NCI-H82 (cell line): ENCODE results near the gene DOK4.

ENCODE experiments used
- DNase-seq: peaks from one replicate; lab custom pipeline; 2025; lab: John Stamatoyannopoulos, UW

Gene DOK4

DNA sequence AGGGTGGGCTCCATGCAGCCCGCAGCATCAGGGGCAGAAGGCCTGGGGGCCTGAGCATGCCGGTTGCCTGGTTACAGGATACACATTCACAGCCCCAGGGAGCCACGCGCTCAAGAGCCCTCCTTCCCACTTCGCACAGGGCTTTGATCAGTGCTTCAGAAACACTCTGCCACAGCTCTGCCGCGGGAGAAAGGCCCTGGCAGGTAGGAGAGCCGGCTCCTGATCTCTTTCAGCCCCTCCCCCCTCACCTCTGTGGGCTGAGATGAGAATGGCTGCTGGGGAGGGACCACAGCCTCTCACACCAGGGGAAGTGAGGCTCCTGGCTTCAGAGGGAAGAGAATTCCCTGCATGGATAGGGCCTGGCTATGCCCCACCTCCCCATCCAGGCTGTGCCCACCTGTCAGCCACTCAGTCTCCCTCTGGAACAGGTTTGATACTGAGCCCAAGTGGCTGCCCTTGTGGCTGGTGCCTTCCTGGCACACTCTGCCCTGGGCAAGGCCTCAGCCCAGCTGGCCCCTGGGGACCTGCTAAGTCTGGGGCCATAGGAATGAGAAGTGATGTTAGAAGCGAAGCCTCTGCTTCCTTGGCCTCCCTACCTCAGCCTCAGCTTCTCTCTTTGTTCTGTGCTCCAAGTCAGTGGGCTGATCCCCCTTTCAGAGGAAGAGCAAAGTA, 8.6 kb downstream of the DOK4 start:
- DNase-seq: peak; percentile 1

DNA sequence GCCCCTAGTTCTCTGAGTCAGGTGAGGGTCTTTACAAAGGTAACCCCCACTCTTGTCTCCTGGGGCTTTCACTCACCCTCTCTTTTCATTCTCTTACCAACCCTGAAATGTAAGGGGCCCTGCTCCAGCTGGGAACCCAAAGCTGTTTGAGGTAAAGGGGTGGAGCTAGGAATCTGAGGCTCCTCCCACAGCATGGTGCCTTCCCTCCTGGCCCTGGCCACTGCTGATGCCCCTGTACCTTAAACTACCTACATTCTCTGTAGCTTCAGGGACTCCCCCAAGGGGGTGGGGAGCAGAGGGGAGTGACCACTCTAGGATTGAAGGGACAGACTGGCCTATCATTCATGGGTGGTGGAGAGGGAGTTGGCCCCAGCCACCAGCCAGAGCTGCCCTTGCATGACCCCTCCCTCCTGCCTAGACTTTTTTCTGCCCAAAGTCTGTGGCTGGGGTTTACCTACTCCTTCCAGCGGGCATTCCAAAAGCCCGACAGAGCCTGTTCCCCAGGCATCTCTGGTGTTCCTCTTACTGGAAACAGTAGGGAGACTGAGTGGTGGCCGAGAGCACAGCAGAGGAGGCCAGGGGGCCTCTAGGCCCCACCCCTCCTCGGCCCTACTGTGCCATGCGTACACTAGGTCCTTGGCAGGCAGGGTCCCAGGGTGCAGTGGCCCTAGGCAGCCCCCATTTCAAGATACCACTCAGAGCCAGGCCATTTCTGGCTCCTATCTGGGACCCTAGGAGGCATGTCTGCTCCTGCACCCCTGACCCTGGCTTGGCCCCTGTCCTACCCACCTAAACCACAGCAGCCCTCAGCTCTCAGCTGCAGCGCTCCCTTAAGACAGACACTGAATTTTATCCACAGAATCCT, 9.5 kb downstream of the DOK4 start:
- peak; percentile 22 for DNase-seq

GRCh38 chr16:57475711-57476339, 10.5 kb downstream of the DOK4 start:
- DNase-seq: peak; percentile 86

DNA sequence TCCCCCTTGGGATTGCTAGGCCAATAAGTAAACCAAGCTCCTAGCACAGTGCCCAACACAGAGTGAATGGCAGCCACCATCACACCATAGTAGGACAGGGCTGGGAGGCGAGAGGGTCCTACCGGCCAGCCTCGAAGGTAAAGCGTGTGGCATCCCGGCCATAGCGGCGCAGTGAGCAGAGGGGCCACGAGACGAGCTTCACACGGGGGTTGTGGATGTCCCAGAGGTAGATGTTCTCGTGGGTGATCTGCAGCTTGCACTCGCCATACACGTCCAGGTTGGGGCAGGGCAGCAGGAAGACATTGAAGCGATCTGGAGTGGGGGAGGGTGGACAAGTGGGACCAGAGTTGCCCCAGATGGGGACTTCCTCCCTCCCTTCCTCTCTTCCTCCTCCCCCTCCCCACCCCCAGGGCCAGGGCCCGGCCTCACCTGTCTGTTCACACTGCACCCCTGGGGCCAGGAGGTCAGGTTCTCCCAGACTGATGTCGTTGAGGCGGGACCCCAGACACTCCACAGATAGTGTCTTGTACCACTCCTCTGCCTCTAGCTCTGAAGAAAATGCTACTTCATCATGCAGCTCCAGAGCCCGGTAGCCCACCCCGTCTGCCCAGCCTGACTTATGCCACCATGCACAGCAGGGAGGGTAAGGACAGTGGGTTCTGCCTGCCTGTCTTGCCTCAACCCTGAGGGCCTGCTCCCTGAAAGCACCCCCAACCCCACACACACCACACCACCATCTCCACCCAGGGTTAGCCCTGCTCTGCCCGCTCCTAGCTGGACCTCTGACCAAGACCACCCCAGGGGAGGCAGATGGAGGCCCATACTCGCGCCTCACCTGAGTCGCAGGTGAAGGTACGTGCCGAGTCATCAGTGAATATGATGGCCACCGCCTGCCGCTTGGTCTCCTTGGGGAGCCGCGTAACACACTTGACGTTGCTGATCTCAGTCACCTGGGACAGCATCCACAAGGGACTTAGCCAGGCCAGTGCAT, 11.3 kb downstream of the DOK4 start:
- DNase-seq: no peak

DNA sequence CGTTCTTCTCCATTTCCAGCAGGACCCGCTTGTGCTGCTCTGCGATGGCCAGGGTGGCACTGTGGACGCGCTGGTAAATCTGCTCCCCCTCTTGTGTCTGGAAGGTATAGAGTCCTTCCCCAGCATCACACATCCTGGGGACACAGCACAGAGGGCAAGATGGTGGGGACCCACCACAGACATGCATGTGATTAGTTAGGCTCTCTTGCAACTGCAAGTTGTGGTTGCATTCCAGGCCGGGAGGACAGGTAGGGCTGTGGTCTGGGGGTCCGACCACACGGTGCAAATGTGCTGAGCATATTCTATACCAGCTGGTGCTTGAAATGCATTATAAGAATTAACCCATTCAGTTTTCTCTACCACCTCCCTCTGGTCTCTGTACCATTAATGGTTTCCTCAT, 12.4 kb downstream of the DOK4 start:
- DNase-seq: no peak

DNA sequence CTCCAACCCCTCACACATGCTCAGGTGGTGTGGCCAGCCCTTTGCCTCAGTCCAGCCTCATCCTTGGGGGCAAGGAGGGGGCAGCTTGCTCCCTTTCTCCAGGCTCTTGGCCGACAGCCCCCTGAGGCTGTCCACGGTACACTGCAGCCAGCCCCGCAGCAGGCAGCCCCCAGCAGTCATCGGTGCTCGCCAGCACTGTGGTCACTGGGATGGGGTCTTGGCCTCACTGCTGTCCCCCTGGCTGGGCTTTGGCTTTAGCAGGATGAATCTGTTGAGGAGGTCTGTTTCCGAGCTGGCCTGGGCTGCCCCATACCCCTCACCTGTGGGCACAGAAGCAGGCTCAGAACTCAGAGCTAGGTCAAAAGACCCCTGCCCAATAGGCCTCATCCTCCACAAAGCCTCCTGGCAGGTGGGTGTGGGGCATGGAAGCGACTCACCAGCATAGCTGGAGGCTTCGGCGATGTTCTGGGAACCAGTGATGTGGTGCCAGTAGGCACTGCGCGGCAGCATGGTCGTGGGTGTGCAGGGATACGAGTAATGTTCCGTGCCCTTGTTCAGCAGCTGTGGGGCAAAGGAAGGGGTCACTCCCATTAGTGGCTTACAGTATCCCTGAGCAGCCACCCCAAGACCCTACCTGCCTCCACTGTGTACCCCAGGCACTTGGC, 13.0 kb downstream of the DOK4 start:
- no peak for DNase-seq

DNA sequence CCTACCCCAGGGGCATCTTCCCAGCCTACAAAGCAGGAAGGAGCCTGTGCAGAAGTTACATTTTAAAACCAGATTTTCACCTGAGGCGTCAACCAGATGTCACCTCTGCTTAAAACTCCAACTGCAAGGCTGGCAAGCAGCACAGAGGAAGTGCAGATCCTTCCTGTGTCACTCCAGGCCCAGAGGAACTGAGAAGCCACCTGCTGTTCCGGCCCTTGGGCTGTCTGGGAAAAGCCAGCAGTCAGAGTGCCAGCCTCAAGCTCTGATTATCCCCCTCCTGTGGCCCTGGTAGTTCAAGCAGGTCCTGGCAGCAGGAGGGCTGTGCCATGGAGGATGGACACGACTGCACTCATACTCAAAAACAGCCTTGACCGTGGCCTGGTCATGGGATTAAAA, 13.6 kb downstream of the DOK4 start:
- DNase-seq: peak; percentile 14

DNA sequence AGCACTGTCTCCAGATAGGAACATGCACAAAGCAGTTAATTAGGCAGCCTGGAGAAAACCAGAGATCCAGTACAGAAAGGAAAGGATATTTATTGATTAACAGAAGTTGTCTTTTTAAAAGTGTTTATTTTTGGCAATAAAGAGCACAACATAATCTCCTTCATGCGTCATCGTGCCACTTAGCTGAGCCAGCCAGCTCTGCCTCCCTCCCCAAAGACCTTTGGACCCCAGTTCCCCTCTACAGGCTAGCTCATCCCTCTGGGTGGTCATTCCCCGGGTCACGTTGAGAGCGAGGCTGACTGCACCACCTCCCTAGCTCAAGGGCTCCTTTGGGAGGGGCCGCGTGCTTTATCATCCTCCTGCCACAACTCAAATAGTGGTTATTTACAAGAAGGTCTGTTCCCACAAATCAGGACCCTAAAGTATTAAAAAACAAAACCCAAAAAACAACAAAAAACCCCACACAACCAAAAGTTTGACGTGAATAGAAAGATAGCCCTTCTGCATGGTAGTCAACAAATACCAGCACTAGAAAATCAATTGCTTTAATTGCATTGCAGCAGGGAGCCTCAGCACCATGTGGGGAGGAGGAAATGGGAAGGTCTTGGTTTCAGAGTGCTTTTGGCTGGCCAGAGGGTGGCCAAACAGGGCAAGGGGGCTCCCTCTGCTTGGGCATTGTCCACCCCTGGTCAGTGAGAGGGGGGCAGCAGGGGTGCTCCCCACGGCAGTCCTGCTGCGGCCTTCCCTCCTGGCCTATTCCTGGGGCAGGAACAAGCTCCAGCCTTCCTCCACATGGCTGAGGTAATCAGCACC, 14.2 kb downstream of the DOK4 start:
- DNase-seq: no peak

DNA sequence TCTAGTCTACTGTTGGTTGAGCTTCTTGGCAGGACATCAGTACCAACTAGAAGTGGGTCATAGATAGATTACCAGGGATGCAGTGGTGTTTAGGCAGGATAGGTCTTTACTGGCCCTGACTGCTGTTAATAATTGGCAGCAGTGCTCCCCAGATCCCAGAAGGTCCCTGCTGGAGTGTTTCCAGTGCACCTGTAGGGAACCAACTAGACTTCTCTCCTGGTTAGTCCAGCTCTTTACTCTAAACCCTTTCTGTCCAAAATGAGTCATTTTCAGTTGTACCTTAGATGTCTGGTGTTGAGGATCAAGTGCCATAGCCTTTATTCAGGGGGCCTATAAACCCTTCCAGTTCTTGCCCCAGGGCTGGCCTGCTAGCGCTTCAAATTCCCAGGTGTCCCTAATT, 15.1 kb downstream of the DOK4 start:
- no peak for DNase-seq

- DNase-seq: no peak
Measured at GRCh38 chr16:57470711-57471110, 15.6 kb downstream of the DOK4 start.

DNA sequence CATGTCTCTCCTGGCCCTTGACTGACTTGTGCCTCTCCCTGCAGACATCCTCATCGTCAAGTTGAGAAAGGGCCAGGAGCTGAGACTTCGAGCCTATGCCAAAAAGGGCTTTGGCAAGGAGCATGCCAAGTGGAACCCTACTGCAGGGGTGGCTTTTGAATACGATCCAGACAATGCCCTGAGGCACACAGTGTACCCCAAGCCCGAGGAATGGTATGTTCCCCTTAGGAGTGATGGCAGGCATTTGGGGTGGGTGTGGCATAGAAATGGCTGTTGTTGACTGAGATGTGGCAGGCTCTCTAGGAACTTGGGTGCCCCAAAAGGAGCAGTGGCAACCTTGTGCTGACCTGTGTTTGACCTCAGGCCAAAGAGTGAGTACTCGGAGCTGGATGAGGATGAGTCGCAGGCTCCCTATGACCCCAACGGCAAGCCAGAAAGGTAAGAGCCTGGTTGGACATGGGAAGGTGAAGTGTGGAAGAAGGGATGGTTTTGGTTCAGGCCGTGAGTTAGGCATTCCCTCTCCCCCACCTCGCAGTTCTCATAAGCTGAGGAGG, 16.3 kb downstream of the DOK4 start:
- DNase-seq: no peak

GRCh38 chr16:57469046-57469445, 17.2 kb downstream of the DOK4 start:
- no peak for DNase-seq

- no peak for DNase-seq
Measured at GRCh38 chr16:57468346-57468745, 17.9 kb downstream of the DOK4 start.

- DNase-seq: no peak
Measured at GRCh38 chr16:57464523-57464922, 21.8 kb downstream of the DOK4 start.

DNA sequence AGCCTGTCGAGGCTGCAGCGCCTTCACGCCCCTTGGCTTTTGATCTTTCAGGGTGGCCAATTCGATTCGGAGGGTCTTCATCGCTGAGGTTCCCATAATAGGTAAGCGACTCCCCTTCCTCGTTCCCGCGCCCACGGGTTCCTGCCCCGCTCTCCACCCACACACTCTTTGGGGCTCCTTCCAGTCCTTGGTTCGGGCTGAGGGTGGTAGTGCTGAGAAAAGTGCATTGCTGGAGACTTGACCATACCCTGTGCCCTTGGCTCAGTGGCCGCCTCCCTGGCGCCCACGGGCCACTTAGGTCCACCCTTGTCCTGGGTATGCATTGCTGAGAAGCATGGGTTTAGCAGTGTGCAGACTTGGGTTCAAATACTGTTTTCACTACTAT, 23.3 kb downstream of the DOK4 start:
- DNase-seq: peak; percentile 19

GRCh38 chr16:57462209-57462977, 23.9 kb downstream of the DOK4 start, which contains the start of gene POLR2C:
Gene POLR2C (plus strand): TSS chr16:57462679. CDS start chr16:57462725, 46 bp downstream.
- DNase-seq: peak; percentile 85

- no peak for DNase-seq
Measured at GRCh38 chr16:57452021-57452420, 34.3 kb downstream of the DOK4 start.

GRCh38 chr16:57447186-57447962, 38.9 kb downstream of the DOK4 start, which contains the start of the genes CIAPIN1 and COQ9:
Gene CIAPIN1 (minus strand): TSS chr16:57447385. CDS start chr16:57440928, 6,457 bp downstream.
Gene COQ9 (plus strand): TSS chr16:57447479. CDS start chr16:57447506, 27 bp downstream.
- peak; percentile 94 for DNase-seq
